GM06990 (cell line): ENCODE measurements around the gene PARP9.

Experiments
- DNase-seq: peaks from one replicate; pipeline ENCODE4 v3.0.0-alpha.2; 2011; ENCODE audit not compliant: insufficient read length; ENCODE audit errors: extremely low read depth
- H3K27me3 ChIP-seq: replicated peaks from 2 replicates; pipeline ENCODE4 v1.6.0; 2011; ENCODE audit warnings: low read length; ENCODE audit not compliant: control insufficient read depth, insufficient read depth
- H3K36me3 ChIP-seq: 2 replicates; pipeline ENCODE4 v1.5.1; 2011; ENCODE audit warnings: low read length; ENCODE audit not compliant: control insufficient read depth, insufficient read depth
- H3K4me3 ChIP-seq: replicated peaks from 2 replicates; pipeline ENCODE4 v1.5.1; 2011; ENCODE audit warnings: low read depth, mild to moderate bottlenecking, control low read depth, low read length
- TF ChIP-seq, protein P1 (sequence below): IDR thresholded peaks from 2 replicates; pipeline ENCODE4 v1.5.1; 2011; ENCODE audit warnings: low read length, control low read depth, mild to moderate bottlenecking, inconsistent platforms; ENCODE audit not compliant: insufficient read depth, poor library complexity, severe bottlenecking

Gene PARP9

DNA sequence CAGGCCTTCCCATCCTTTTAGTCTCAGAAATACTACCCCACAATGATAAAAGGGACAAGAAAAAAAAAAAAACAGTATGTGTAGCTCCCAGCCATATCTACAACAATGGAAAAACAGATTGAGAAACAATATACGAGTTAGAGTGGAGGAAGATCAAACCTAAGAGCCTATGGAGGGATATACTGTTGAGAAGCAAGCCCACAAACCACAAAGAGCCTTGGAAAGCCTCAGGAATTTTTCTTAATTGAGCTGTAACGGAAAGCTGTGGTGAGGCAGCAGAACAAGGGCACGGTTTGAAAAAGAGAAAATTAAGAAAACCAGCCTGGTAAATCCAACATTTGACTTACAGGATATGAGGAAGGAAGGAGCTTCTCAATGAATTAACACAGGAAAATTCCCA is 70.8 kb downstream of the PARP9 start:
- TF ChIP-seq, protein P1, sequence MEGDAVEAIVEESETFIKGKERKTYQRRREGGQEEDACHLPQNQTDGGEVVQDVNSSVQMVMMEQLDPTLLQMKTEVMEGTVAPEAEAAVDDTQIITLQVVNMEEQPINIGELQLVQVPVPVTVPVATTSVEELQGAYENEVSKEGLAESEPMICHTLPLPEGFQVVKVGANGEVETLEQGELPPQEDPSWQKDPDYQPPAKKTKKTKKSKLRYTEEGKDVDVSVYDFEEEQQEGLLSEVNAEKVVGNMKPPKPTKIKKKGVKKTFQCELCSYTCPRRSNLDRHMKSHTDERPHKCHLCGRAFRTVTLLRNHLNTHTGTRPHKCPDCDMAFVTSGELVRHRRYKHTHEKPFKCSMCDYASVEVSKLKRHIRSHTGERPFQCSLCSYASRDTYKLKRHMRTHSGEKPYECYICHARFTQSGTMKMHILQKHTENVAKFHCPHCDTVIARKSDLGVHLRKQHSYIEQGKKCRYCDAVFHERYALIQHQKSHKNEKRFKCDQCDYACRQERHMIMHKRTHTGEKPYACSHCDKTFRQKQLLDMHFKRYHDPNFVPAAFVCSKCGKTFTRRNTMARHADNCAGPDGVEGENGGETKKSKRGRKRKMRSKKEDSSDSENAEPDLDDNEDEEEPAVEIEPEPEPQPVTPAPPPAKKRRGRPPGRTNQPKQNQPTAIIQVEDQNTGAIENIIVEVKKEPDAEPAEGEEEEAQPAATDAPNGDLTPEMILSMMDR: no peak
- peaks cover 5% of the 10 kb centered on the region for H3K36me3 ChIP-seq
- no peak overlapping the region for H3K4me3 ChIP-seq
- H3K27me3 ChIP-seq: no peaks in the 10 kb centered on the region
- DNase-seq: no peak

DNA sequence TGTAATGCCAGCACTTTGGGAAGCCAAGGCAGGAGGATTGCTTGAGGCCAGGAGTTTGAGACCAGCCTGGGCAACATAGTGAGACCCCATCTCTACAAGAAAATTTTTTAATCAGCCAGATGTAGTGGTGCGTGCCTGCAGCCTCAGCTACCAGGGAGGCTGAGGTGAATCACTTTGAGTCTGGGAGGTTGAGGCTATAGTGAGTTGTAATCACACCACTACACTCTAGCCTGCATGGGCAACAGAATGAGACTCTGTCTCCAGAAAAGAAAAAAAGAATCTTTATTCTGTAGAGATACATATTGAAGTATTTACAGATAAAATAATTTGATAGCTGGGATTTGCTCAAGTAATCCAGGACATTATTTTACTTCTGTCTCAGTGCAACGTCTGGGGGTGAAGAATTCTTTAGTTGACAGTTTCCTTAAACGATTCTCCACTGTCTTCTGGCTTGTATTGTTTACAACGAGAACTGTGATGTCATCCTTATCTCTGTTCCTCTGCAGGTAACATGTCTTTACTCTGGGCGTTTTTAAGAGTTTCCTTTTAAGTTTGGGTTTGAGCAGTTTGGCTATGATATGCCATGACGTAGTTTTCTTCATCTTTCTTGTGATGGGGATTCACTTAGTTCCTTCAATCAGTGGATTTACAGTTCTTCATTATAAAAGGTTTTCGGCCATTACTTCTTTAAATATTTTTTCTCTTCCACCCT is 75.7 kb downstream of the PARP9 start:
- TF ChIP-seq, protein P1: no peak
- Histone ChIP-seq H3K4me3 (no peak overlapping the region), H3K36me3 (peaks cover 3% of the 10 kb centered on the region), H3K27me3 (no peaks in the 10 kb centered on the region)
- DNase-seq: no peak

DNA sequence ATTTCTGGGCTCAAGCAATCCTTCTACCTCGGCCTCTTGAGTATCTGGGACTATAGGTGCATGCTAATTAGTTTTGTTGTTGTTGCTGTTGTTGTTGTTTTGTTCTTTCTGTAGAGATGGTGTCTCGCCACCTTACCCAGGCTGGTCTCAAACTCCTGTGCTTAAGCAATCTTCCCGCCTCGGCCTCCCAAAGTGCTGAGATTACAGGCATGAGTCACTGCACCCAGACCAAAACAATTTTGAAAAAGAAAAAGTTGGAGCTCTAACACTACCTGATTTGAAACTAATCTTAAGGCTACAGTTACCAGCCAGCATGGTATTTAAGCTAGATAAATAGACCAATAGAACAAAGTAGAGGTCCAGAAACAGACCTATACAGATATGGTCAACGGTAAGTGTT is 79.1 kb downstream of the PARP9 start:
- H3K4me3 ChIP-seq: no peak overlapping the region
- TF ChIP-seq, protein P1: no peak
- H3K36me3 ChIP-seq: no peaks in the 10 kb centered on the region
- DNase-seq: no peak
- no peaks in the 10 kb centered on the region for H3K27me3 ChIP-seq

DNA sequence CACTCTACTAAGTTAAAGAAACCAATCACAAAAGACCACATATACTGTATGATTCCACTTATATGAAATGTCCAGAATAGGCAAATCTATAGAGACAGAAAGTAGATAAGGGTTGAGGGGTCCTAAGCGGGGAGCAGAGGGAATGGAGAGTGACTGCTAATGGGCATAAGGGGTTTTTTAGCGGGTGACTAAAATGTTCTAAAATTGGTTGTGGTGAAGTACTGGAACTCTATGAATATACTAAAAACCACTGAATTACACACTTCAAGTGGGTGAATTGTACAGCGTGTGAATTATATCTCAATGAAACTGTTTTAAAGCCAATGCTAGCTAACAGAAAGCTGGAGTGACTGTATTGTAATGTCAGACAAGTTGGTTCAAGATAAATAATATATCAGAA is 82.7 kb downstream of the PARP9 start:
- no peaks in the 10 kb centered on the region for H3K27me3 ChIP-seq
- H3K4me3 ChIP-seq: no peak overlapping the region
- DNase-seq: no peak
- H3K36me3 ChIP-seq: no peaks in the 10 kb centered on the region
- TF ChIP-seq, protein P1: no peak
